Activated T-cell treated with anti-CD3 and anti-CD28 coated beads, Interleukin-2, amount 50 U/mL, for 24 hours (primary cell): ENCODE measurements around the gene CAMK2B.
A peak's percentile ranks its signal among the peaks of the same experiment; 100 is the strongest.

Experiments used
- DNase-seq: peaks from one replicate; pipeline ENCODE4 v3.0.0-alpha.2; 2020
- H3K27ac Mint-ChIP-seq: 2 replicates; pipeline ENCODE4 v1.8.0; 2020; ENCODE audit warnings: mild to moderate bottlenecking, mixed read lengths
- H3K27me3 Mint-ChIP-seq: 2 replicates; pipeline ENCODE4 v1.8.0; 2020; ENCODE audit warnings: mixed read lengths
- H3K36me3 Mint-ChIP-seq: 2 replicates; pipeline ENCODE4 v1.8.0; 2020; ENCODE audit warnings: low read depth, mixed read lengths
- H3K4me1 Mint-ChIP-seq: 2 replicates; pipeline ENCODE4 v1.8.0; 2020; ENCODE audit warnings: low read depth, mixed read lengths
- H3K4me3 Mint-ChIP-seq: 2 replicates; pipeline ENCODE4 v1.8.0; 2020; ENCODE audit warnings: mild to moderate bottlenecking, moderate library complexity, mixed read lengths
- H3K9me3 Mint-ChIP-seq: 2 replicates; pipeline ENCODE4 v1.8.0; 2020; ENCODE audit warnings: mixed read lengths

CAMK2B gene

DNA sequence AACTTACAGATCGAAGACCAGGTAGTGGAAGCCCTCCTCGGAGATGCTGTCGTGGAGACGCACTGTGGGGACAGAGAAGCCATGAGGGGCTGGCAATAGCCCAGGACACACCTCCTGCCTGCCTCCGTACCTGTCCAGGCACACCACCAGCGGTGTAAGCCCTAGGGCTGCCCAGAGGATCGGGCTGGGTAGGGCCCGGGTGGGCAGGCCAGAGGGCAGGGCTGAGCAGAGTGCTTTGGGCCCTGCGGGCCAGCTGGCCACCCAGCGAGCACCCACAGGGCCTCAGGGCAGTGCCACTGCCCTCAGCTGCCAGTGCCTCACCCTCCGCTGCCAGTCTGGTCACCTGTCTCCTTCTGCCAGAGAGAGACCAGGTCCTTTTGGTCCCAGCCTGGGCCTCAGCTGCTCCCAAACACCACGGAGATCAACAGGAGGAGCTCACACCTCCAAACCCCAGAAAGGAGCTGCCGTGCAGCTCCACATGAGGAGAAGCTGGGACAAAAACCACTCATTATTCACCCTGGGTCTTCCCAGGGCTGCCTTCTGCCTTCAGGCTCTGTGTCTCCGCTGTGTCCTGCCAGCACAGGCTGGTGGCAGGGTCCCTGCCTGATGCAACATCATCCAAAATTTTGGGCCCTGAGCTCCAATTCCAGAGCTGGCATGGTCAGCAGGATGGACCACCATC is 66.4 kb downstream of the CAMK2B start:
- peak; percentile 48 for DNase-seq
- H3K36me3 Mint-ChIP-seq: no peaks in the 10 kb centered on the region
- H3K9me3 Mint-ChIP-seq: no peaks in the 10 kb centered on the region
- peak overlapping the region; percentile 90 for H3K27ac Mint-ChIP-seq
- peaks cover 55% of the 10 kb centered on the region for H3K4me1 Mint-ChIP-seq
- H3K4me3 Mint-ChIP-seq: peak overlapping the region; percentile 57
- no peaks in the 10 kb centered on the region for H3K27me3 Mint-ChIP-seq

DNA sequence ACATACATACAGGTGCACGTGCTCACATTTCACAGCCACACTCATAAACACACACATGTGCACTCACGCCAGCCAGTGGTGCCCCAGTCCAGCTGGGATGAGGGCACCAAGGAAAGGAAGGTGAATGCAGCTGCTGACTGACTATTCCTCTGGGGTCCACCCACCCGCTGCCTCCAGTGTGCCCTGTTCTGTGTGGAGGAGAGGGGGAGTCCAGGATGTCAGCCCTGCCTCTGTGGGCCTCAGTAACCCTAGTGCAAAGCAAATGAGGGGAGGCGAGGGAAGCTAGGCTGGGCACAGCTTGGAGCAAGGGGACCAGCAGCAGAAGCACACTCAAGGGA is 67.0 kb downstream of the CAMK2B start:
- H3K36me3 Mint-ChIP-seq: no peaks in the 10 kb centered on the region
- H3K4me1 Mint-ChIP-seq: peaks cover 53% of the 10 kb centered on the region
- H3K27me3 Mint-ChIP-seq: no peaks in the 10 kb centered on the region
- no peaks in the 10 kb centered on the region for H3K9me3 Mint-ChIP-seq
- DNase-seq: no peak
- H3K4me3 Mint-ChIP-seq: peak overlapping the region; percentile 57
- peak overlapping the region; percentile 90 for H3K27ac Mint-ChIP-seq

- H3K9me3 Mint-ChIP-seq: no peaks in the 10 kb centered on the region
- no peaks in the 10 kb centered on the region for H3K27me3 Mint-ChIP-seq
- no peaks in the 10 kb centered on the region for H3K36me3 Mint-ChIP-seq
- peaks cover 53% of the 10 kb centered on the region for H3K4me1 Mint-ChIP-seq
- peak overlapping the region; percentile 57 for H3K4me3 Mint-ChIP-seq
- H3K27ac Mint-ChIP-seq: peak overlapping the region; percentile 90
- peak; percentile 90 for DNase-seq
These were observed 67.6 kb downstream of the CAMK2B start for GRCh38 chr7:44257618-44258422.

- no peaks in the 10 kb centered on the region for H3K36me3 Mint-ChIP-seq
- H3K27me3 Mint-ChIP-seq: no peaks in the 10 kb centered on the region
- peaks cover 53% of the 10 kb centered on the region for H3K4me1 Mint-ChIP-seq
- no peak overlapping the region for H3K4me3 Mint-ChIP-seq
- DNase-seq: no peak
- H3K9me3 Mint-ChIP-seq: no peaks in the 10 kb centered on the region
- peak overlapping the region; percentile 90 for H3K27ac Mint-ChIP-seq
These were observed 68.2 kb downstream of the CAMK2B start for GRCh38 chr7:44257213-44257612.

- no peak overlapping the region for H3K4me3 Mint-ChIP-seq
- peak overlapping the region; percentile 90 for H3K27ac Mint-ChIP-seq
- H3K9me3 Mint-ChIP-seq: no peaks in the 10 kb centered on the region
- H3K36me3 Mint-ChIP-seq: no peaks in the 10 kb centered on the region
- no peak for DNase-seq
- H3K27me3 Mint-ChIP-seq: no peaks in the 10 kb centered on the region
- H3K4me1 Mint-ChIP-seq: peaks cover 53% of the 10 kb centered on the region
These were observed 68.9 kb downstream of the CAMK2B start for GRCh38 chr7:44256459-44256858.

- Mint-ChIP-seq H3K4me3 (no peak overlapping the region), H3K27ac (no peak overlapping the region), H3K9me3 (no peaks in the 10 kb centered on the region), H3K4me1 (peaks cover 12% of the 10 kb centered on the region), H3K27me3 (no peaks in the 10 kb centered on the region), H3K36me3 (no peaks in the 10 kb centered on the region)
- DNase-seq: no peak
These were observed 73.5 kb downstream of the CAMK2B start for GRCh38 chr7:44251881-44252280.

DNA sequence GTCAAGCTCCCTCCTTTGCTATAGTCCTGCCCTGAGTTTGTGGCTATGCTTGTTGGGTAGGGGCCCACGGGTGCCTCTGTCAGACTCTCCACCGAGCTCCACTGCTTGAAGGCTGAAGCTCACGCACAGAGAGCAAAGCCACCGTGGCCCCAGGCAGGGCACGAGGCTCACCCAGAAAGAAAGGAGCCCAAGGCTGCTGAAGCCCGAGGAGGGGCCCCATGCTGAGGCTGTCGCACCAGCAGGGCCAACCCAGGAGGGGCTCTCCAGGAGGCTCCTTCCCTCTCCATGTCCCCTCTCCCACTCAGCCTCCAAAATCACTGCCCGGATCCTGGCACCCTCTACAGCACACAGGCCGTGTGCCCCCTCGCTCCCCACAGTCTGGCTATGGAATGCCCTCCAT is 74.1 kb downstream of the CAMK2B start:
- H3K27ac Mint-ChIP-seq: no peak overlapping the region
- no peaks in the 10 kb centered on the region for H3K36me3 Mint-ChIP-seq
- H3K9me3 Mint-ChIP-seq: no peaks in the 10 kb centered on the region
- H3K4me1 Mint-ChIP-seq: peaks cover 7% of the 10 kb centered on the region
- no peaks in the 10 kb centered on the region for H3K27me3 Mint-ChIP-seq
- no peak for DNase-seq
- H3K4me3 Mint-ChIP-seq: no peak overlapping the region

GRCh38 chr7:44249639-44250234 is 75.7 kb downstream of the CAMK2B start:
- Mint-ChIP-seq H3K27me3 (no peaks in the 10 kb centered on the region), H3K4me1 (peaks cover under 1% of the 10 kb centered on the region), H3K36me3 (no peaks in the 10 kb centered on the region)

GRCh38 chr7:44247868-44248651 is 77.3 kb downstream of the CAMK2B start:
- H3K27ac Mint-ChIP-seq: no peak overlapping the region
- no peaks in the 10 kb centered on the region for H3K4me1 Mint-ChIP-seq
- H3K27me3 Mint-ChIP-seq: no peaks in the 10 kb centered on the region
- H3K4me3 Mint-ChIP-seq: no peak overlapping the region
- no peaks in the 10 kb centered on the region for H3K36me3 Mint-ChIP-seq
- DNase-seq: no peak
- H3K9me3 Mint-ChIP-seq: no peaks in the 10 kb centered on the region

More at GRCh38 chr7:44249639-44250234, 75.7 kb downstream of the CAMK2B start:
- H3K9me3 Mint-ChIP-seq: no peaks in the 10 kb centered on the region
- DNase-seq: no peak
- no peak overlapping the region for H3K4me3 Mint-ChIP-seq
- no peak overlapping the region for H3K27ac Mint-ChIP-seq

GRCh38 chr7:44246396-44247113 is 78.8 kb downstream of the CAMK2B start:
- Mint-ChIP-seq H3K27ac (no peak overlapping the region), H3K4me1 (no peaks in the 10 kb centered on the region), H3K27me3 (no peaks in the 10 kb centered on the region), H3K36me3 (no peaks in the 10 kb centered on the region), H3K4me3 (no peak overlapping the region), H3K9me3 (no peaks in the 10 kb centered on the region)
- DNase-seq: no peak

- no peak overlapping the region for H3K27ac Mint-ChIP-seq
- no peaks in the 10 kb centered on the region for H3K36me3 Mint-ChIP-seq
- H3K27me3 Mint-ChIP-seq: no peaks in the 10 kb centered on the region
- H3K9me3 Mint-ChIP-seq: no peaks in the 10 kb centered on the region
- DNase-seq: peak; percentile 63
- no peak overlapping the region for H3K4me3 Mint-ChIP-seq
- H3K4me1 Mint-ChIP-seq: peaks cover 4% of the 10 kb centered on the region
These were observed 81.1 kb downstream of the CAMK2B start for GRCh38 chr7:44244282-44244681.

DNA sequence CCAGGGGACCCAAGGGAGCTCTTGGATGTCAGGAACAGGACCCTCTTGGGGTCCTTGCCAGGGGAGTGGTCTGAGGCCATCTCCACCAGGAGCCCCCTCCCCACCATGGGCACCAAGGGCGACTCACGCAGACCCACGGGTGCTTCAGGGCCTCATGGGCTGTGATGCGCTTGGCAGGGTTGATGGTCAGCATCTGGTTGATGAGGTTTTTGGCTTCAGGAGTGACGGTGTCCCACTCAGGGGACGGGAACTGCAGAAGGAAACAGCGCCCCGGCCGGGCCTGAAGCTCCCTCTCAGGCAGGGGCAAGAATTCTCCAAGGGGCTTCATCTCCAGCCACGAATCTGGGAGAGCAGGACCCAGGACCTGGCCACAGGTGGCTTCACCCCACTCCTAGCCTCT is 83.3 kb downstream of the CAMK2B start:
- Mint-ChIP-seq H3K9me3 (no peaks in the 10 kb centered on the region), H3K27me3 (no peaks in the 10 kb centered on the region), H3K4me3 (no peak overlapping the region), H3K36me3 (no peaks in the 10 kb centered on the region), H3K27ac (no peak overlapping the region), H3K4me1 (peaks cover 4% of the 10 kb centered on the region)
- DNase-seq: no peak

DNA sequence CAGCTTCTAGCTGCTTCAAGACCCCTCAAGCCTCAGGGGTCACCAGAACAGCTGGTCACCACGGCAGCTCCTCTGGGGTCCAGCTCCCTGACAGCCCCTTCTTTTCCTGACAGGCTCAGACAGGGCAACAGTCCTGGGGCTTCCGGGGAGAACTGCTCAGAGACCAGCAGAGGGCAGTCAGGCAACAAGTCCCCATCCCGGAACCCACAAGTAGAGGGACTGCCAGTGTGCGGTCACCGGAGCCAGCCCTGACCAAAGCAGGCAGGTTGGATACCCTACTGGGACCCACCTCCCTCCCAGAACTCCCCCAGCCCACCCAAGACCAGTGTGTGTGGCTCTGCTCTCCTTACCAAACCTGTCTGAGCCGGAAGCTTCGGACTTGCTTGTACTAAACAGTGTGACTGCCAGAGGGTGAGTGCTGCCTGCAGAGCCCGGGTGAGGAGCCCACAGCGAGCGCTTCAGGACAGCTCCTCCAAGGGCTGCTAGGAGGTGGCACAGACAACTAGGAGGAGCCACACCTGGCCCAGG is 84.3 kb downstream of the CAMK2B start:
- Mint-ChIP-seq H3K4me3 (peak overlapping the region; percentile 41), H3K36me3 (no peaks in the 10 kb centered on the region), H3K27ac (peak overlapping the region; percentile 79), H3K27me3 (no peaks in the 10 kb centered on the region), H3K4me1 (peaks cover 4% of the 10 kb centered on the region), H3K9me3 (no peaks in the 10 kb centered on the region)
- DNase-seq: peak; percentile 81

DNA sequence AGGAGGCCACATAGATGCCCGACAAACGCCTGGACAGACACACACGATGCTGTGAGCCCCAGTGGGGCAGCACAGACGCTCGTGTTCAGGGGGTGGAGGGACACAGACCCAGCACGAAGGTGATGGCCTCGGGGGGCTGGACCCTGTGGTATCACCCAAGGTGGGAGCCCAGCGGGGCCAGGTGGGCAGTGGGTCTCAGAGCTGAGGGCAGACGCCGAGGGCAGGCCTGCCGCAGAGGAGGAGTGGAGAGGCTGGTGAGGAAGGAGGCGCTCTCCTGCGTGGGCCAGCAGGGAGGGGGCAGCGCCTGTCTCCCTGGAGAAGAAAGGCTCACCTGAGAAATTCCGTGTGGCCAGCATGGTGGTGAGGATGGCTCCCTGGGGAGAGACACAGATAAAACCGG is 85.0 kb downstream of the CAMK2B start:
- no peak for DNase-seq
- H3K27me3 Mint-ChIP-seq: no peaks in the 10 kb centered on the region
- H3K4me1 Mint-ChIP-seq: peaks cover 4% of the 10 kb centered on the region
- H3K36me3 Mint-ChIP-seq: no peaks in the 10 kb centered on the region
- no peak overlapping the region for H3K4me3 Mint-ChIP-seq
- no peaks in the 10 kb centered on the region for H3K9me3 Mint-ChIP-seq
- H3K27ac Mint-ChIP-seq: no peak overlapping the region
